Activated naive CD4-positive, alpha-beta T cell treated with anti-CD3 and anti-CD28 coated beads, Interleukin-2, amount 50 U/mL, for 16 hours (primary cell): Measurements from ENCODE around the gene PCDHB9.
"Not testable (repeated sequence)": the region's sequence is repeated elsewhere in the genome, so short reads cannot be mapped to it uniquely, and the experiment has no call there.

Experiments
- DNase-seq: peaks from one replicate; pipeline ENCODE4 v3.0.0-alpha.2; 2020

PCDHB9 gene

GRCh38 chr5:141189131-141189530 lies 2.2 kb downstream of the PCDHB9 start:
- DNase-seq = not testable (repeated sequence)

GRCh38 chr5:141192110-141192725 lies 5.3 kb downstream of the PCDHB9 start, which contains the start of gene PCDHB10:
Gene PCDHB10, plus strand, starts transcription at chr5:141192353. Its CDS starts 200 bp downstream, at chr5:141192553.
- DNase-seq = no peak

- not testable (repeated sequence) for DNase-seq
Measured at GRCh38 chr5:141194332-141194731, 7.4 kb downstream of the PCDHB9 start.

- no peak for DNase-seq
Measured at GRCh38 chr5:141196363-141196762, 9.4 kb downstream of the PCDHB9 start.

- no peak for DNase-seq
Measured at GRCh38 chr5:141199359-141200235, 12.6 kb downstream of the PCDHB9 start, which contains the start of gene PCDHB11. Gene PCDHB11, plus strand, starts transcription at chr5:141199627. Its CDS starts 148 bp downstream, at chr5:141199775.

- DNase-seq = not testable (repeated sequence)
Measured at GRCh38 chr5:141201126-141201525, 14.2 kb downstream of the PCDHB9 start.

GRCh38 chr5:141201646-141202045 lies 14.7 kb downstream of the PCDHB9 start:
- not testable (repeated sequence) for DNase-seq

GRCh38 chr5:141208478-141208877 lies 21.5 kb downstream of the PCDHB9 start, which contains the start of gene PCDHB12:
Gene PCDHB12, plus strand, starts transcription at chr5:141208719. Its CDS starts 189 bp downstream, at chr5:141208908.
- no peak for DNase-seq

GRCh38 chr5:141210281-141210680 lies 23.3 kb downstream of the PCDHB9 start:
- not testable (repeated sequence) for DNase-seq

- DNase-seq = not testable (repeated sequence)
Measured at GRCh38 chr5:141210849-141211248, 23.9 kb downstream of the PCDHB9 start.

- not testable (repeated sequence) for DNase-seq
Measured at GRCh38 chr5:141213656-141214339, 26.8 kb downstream of the PCDHB9 start, which contains the start of gene PCDHB13. Gene PCDHB13, plus strand, starts transcription at chr5:141213919. Its CDS starts 205 bp downstream, at chr5:141214124.

- DNase-seq = not testable (repeated sequence)
Measured at GRCh38 chr5:141214583-141214982, 27.6 kb downstream of the PCDHB9 start.

- DNase-seq = not testable (repeated sequence)
Measured at GRCh38 chr5:141215504-141215903, 28.5 kb downstream of the PCDHB9 start.

GRCh38 chr5:141216035-141216434 lies 29.1 kb downstream of the PCDHB9 start:
- DNase-seq = not testable (repeated sequence)

GRCh38 chr5:141223112-141223783 lies 36.3 kb downstream of the PCDHB9 start, which contains the start of gene PCDHB14:
Gene PCDHB14, plus strand, starts transcription at chr5:141223343. Its CDS starts 163 bp downstream, at chr5:141223506.
- no peak for DNase-seq

GRCh38 chr5:141224844-141225243 lies 37.9 kb downstream of the PCDHB9 start:
- not testable (repeated sequence) for DNase-seq

GRCh38 chr5:141225421-141225820 lies 38.5 kb downstream of the PCDHB9 start:
- DNase-seq = not testable (repeated sequence)

- DNase-seq = no peak
Measured at GRCh38 chr5:141234109-141234667, 47.2 kb downstream of the PCDHB9 start.

- DNase-seq = not testable (repeated sequence)
Measured at GRCh38 chr5:141235922-141236321, 49.0 kb downstream of the PCDHB9 start.

- no peak for DNase-seq
Measured at GRCh38 chr5:141236516-141237313, 49.8 kb downstream of the PCDHB9 start.
